ENCODE results near the gene WRNIP1. TPM values are rescaled to one million over a fixed set of nuclear protein-coding genes. Genes with fewer than 3 reads are reported as not detected.

WRNIP1 gene
- total and polyA plus RNA-seq, 9 of the 15 experiments (the other 6 are each of a cell fraction or from before 2014, with no cell fraction given) = 13.2 to 63.6 (median 48.6) TPM

DNA sequence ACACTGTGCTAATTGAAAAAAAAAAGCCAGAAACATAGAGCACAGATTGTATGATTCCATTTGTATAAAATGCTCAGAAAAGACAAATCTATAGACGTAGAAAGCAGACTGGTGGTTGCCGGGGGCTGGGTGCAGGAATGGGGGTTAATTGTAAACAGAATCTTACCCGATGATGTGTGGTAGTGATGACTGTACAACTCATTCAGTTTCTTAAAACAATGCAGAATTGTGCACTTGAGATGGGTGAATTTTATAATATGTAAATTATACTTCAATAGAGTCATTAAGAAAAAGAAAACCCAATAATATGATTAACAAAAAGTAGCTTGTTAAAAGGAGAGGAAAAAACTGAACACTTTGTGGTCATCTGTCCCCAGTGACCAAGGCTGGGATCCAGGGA, 10.8 kb upstream of the WRNIP1 start:
- ChIA-PET POLR2A (interaction anchor here (0.6 kb wide), 1 partner anchor 84 kb away, joined by 3 read pairs; no protein-coding TSS in a partner anchor), CTCF (ENCODE audit: low intra/inter-chr PET ratio) (no interaction called here)
- Histone ChIP-seq H3K4me3 (no peak overlapping the region), H3K36me3 (ENCODE audit: control insufficient read depth, insufficient read depth, low read length) (no peaks in the 10 kb centered on the region), H3K4me2 (ENCODE audit: insufficient read depth, low read length) (no peak overlapping the region), H3K79me2 (ENCODE audit: control insufficient read depth, insufficient read depth, low read length) (no peaks in the 10 kb centered on the region), H3K27ac (ENCODE audit: extremely low read depth, low read depth, low read length) (no peak overlapping the region), H3K9ac (ENCODE audit: insufficient read depth in 1 of 2, low read depth in 2 of 2, low read length in 2 of 2) (no peak overlapping the region), H4K20me1 (replicated peaks; ENCODE audit: control insufficient read depth, insufficient read depth, low read length) (no peaks in the 10 kb centered on the region), H2AFZ (ENCODE audit: low read depth, low read length) (peak overlapping the region; percentile 13; the same call in 1 of the 2 replicates), H3K9me3 (replicated peaks; ENCODE audit: control insufficient read depth, insufficient read depth, low read depth, low read length) (no peaks in the 10 kb centered on the region), H3K4me1 (replicated peaks in 1 of 2; ENCODE audit: control insufficient read depth in 2 of 2, insufficient read depth in 2 of 2, low read length in 2 of 2) (peaks cover 8 to 40% of the 10 kb centered on the region in 2 experiments), H3K27me3 (ENCODE audit: control insufficient read depth in 2 of 2, insufficient read depth in 2 of 2, low read length in 2 of 2) (no peaks in the 10 kb centered on the region), H3K9me1 (ENCODE audit: control insufficient read depth, insufficient read depth, low read length) (no peaks in the 10 kb centered on the region)
- in situ Hi-C loops (cut with MboI) = no loop called here
- ATAC-seq (no peak), FAIRE-seq (no peak), DNase-seq (ENCODE audit: extremely low read depth in 1 of 4, low spot score in 3 of 4) (no peak)
- 45% methylated on average over 3 of the region's 3 CpGs for WGBS (ENCODE audit: insufficient coverage, low coverage, missing lambda C conversion rate)
- intact Hi-C loops (cut with micrococcal nuclease) = no loop called here
- TF ChIP-seq, protein P1, sequence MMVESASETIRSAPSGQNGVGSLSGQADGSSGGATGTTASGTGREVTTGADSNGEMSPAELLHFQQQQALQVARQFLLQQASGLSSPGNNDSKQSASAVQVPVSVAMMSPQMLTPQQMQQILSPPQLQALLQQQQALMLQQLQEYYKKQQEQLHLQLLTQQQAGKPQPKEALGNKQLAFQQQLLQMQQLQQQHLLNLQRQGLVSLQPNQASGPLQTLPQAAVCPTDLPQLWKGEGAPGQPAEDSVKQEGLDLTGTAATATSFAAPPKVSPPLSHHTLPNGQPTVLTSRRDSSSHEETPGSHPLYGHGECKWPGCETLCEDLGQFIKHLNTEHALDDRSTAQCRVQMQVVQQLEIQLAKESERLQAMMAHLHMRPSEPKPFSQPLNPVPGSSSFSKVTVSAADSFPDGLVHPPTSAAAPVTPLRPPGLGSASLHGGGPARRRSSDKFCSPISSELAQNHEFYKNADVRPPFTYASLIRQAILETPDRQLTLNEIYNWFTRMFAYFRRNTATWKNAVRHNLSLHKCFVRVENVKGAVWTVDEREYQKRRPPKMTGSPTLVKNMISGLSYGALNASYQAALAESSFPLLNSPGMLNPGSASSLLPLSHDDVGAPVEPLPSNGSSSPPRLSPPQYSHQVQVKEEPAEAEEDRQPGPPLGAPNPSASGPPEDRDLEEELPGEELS (CRISPR knock-in tag; IDR thresholded peaks at IDR 0.05; ENCODE audit: borderline replicate concordance) = no peak
- TF ChIP-seq IRF2 (CRISPR knock-in tag; IDR thresholded peaks at IDR 0.05) (no peak), HIVEP1 (CRISPR knock-in tag; IDR thresholded peaks at IDR 0.05) (no peak), BRCA1 (IDR thresholded peaks at IDR 0.05) (no peak), BRCA1 (CRISPR knock-in tag; IDR thresholded peaks at IDR 0.05) (no peak), TEAD4 (IDR thresholded peaks at IDR 0.05; ENCODE audit: low read length) (no peak), TEAD4 (CRISPR knock-in tag; IDR thresholded peaks at IDR 0.05; ENCODE audit: borderline replicate concordance) (no peak), RNF2 (IDR thresholded peaks at IDR 0.05) (no peak), RBFOX2 (IDR thresholded peaks at IDR 0.05; ENCODE audit: low read depth, low read length) (no peak), MTA1 (IDR thresholded peaks at IDR 0.05; ENCODE audit: borderline replicate concordance) (no peak)
- TF ChIP-seq, protein P2, sequence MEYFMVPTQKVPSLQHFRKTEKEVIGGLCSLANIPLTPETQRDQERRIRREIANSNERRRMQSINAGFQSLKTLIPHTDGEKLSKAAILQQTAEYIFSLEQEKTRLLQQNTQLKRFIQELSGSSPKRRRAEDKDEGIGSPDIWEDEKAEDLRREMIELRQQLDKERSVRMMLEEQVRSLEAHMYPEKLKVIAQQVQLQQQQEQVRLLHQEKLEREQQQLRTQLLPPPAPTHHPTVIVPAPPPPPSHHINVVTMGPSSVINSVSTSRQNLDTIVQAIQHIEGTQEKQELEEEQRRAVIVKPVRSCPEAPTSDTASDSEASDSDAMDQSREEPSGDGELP (CRISPR knock-in tag; IDR thresholded peaks at IDR 0.05; ENCODE audit: borderline replicate concordance) = no peak
- TF ChIP-seq, protein P3, sequence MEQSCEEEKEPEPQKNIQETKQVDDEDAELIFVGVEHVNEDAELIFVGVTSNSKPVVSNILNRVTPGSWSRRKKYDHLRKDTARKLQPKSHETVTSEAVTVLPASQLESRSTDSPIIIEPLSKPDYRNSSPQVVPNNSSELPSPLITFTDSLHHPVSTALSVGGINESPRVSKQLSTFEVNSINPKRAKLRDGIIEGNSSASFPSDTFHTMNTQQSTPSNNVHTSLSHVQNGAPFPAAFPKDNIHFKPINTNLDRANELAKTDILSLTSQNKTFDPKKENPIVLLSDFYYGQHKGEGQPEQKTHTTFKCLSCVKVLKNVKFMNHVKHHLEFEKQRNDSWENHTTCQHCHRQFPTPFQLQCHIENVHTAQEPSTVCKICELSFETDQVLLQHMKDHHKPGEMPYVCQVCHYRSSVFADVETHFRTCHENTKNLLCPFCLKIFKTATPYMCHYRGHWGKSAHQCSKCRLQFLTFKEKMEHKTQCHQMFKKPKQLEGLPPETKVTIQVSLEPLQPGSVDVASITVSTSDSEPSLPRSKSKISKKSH (CRISPR knock-in tag; IDR thresholded peaks at IDR 0.05) = no peak
- BruUV-seq (replicated peaks) = no TSS peak
